ENCODE data around the gene TSPAN13. TPM values are rescaled to one million over a fixed set of nuclear protein-coding genes. Genes with fewer than 3 reads are reported as not detected.

Gene TSPAN13
- total RNA-seq, 1 donor from 2014 or later = 56.0 TPM

DNA sequence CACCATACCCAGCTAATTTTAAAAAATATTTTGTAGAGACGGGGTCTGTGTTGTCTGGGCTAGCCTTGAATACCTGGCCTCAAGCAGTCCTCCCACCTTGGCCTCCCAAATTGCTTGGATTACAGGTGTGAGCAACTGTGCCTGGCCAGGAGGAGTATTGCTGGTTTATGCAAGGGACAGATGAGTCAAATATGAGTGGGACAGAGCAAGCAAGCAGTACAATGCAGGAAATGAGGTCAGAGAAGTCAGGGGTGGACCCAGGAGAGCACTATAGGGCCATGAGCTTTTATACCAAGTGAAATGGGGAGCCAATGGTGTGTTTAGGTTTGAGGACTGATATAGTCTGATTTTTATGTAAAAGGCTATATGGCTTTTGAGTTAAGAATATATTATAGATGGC, 6.3 kb downstream of the TSPAN13 start:
- Histone ChIP-seq H3K27me3 (ENCODE audit: insufficient read depth, low read length) (no peaks in the 10 kb centered on the region), H3K9me3 (ENCODE audit: insufficient read depth, low read depth, low read length) (no peaks in the 10 kb centered on the region), H3K4me2 (ENCODE audit: low read length) (no peak overlapping the region), H4K20me1 (ENCODE audit: insufficient read depth, low read length) (peaks cover 12% of the 10 kb centered on the region), H3K4me3 (ENCODE audit: insufficient read depth, low read depth, low read length) (no peak overlapping the region), H3K9ac (ENCODE audit: low read length) (no peak overlapping the region), H3K79me2 (ENCODE audit: insufficient read depth, low read length) (peaks cover 89% of the 10 kb centered on the region), H2AFZ (ENCODE audit: low read depth, low read length) (no peak overlapping the region), H3K36me3 (ENCODE audit: insufficient read depth, low read length) (no peaks in the 10 kb centered on the region), H3K27ac (ENCODE audit: low read depth, low read length) (no peak overlapping the region), H3K4me1 (ENCODE audit: insufficient read depth, low read length) (peaks cover 4% of the 10 kb centered on the region)
- Mint-ChIP-seq H3K4me3 (ENCODE audit: unreplicated experiment) (no peak overlapping the region), H3K27me3 (ENCODE audit: low read depth, unreplicated experiment) (no peaks in the 10 kb centered on the region), H3K4me1 (ENCODE audit: low read depth, unreplicated experiment) (peaks cover 15% of the 10 kb centered on the region), H3K27ac (ENCODE audit: unreplicated experiment) (no peak overlapping the region), H3K9me3 (ENCODE audit: unreplicated experiment) (no peaks in the 10 kb centered on the region), H3K36me3 (ENCODE audit: low read depth, unreplicated experiment) (peaks cover 10% of the 10 kb centered on the region)
- TF ChIP-seq, protein P1, sequence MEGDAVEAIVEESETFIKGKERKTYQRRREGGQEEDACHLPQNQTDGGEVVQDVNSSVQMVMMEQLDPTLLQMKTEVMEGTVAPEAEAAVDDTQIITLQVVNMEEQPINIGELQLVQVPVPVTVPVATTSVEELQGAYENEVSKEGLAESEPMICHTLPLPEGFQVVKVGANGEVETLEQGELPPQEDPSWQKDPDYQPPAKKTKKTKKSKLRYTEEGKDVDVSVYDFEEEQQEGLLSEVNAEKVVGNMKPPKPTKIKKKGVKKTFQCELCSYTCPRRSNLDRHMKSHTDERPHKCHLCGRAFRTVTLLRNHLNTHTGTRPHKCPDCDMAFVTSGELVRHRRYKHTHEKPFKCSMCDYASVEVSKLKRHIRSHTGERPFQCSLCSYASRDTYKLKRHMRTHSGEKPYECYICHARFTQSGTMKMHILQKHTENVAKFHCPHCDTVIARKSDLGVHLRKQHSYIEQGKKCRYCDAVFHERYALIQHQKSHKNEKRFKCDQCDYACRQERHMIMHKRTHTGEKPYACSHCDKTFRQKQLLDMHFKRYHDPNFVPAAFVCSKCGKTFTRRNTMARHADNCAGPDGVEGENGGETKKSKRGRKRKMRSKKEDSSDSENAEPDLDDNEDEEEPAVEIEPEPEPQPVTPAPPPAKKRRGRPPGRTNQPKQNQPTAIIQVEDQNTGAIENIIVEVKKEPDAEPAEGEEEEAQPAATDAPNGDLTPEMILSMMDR (IDR thresholded peaks at IDR 0.05; ENCODE audit: insufficient read depth, low read depth, low read length) = no peak
- TF ChIP-seq EZH2 (IDR thresholded peaks at IDR 0.05; ENCODE audit: insufficient read depth, low read length) = no peak
- FAIRE-seq = no peak
- no peak for DNase-seq (ENCODE audit: low read depth)

DNA sequence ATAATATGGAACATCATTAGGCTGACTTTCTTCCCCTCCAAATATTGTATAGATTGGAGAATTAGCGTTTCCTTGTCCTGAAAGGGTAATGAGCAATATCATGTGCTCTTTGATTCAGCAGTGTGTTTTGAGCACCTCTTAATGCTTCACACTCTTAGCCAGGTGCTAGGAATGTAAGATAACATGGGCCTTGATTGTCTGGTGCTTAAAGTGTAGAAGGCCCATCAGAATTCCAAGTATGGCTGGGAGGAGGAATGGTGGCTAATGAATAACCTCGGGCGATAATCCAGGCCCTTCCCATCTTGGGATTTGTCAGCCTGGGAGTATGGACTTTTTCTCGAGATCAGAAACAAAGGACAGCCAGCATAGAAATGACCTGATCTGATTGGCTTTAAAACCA, 8.6 kb downstream of the TSPAN13 start:
- Histone ChIP-seq H3K4me2 (ENCODE audit: low read length) (no peak overlapping the region), H3K79me2 (ENCODE audit: insufficient read depth, low read length) (peaks cover 81% of the 10 kb centered on the region), H3K9ac (ENCODE audit: low read length) (no peak overlapping the region), H3K36me3 (ENCODE audit: insufficient read depth, low read length) (no peaks in the 10 kb centered on the region), H4K20me1 (ENCODE audit: insufficient read depth, low read length) (peaks cover 3% of the 10 kb centered on the region), H3K4me3 (ENCODE audit: insufficient read depth, low read depth, low read length) (no peak overlapping the region), H3K9me3 (ENCODE audit: insufficient read depth, low read depth, low read length) (no peaks in the 10 kb centered on the region), H3K27ac (ENCODE audit: low read depth, low read length) (no peak overlapping the region), H2AFZ (ENCODE audit: low read depth, low read length) (no peak overlapping the region), H3K4me1 (ENCODE audit: insufficient read depth, low read length) (no peaks in the 10 kb centered on the region), H3K27me3 (ENCODE audit: insufficient read depth, low read length) (no peaks in the 10 kb centered on the region)
- DNase-seq (ENCODE audit: low read depth) = no peak
- Mint-ChIP-seq H3K36me3 (ENCODE audit: low read depth, unreplicated experiment) (peaks cover 10% of the 10 kb centered on the region), H3K9me3 (ENCODE audit: unreplicated experiment) (no peaks in the 10 kb centered on the region), H3K4me3 (ENCODE audit: unreplicated experiment) (no peak overlapping the region), H3K27ac (ENCODE audit: unreplicated experiment) (no peak overlapping the region), H3K4me1 (ENCODE audit: low read depth, unreplicated experiment) (no peaks in the 10 kb centered on the region), H3K27me3 (ENCODE audit: low read depth, unreplicated experiment) (no peaks in the 10 kb centered on the region)
- no peak for TF ChIP-seq EZH2 (IDR thresholded peaks at IDR 0.05; ENCODE audit: insufficient read depth, low read length)
- TF ChIP-seq, protein P1 (IDR thresholded peaks at IDR 0.05; ENCODE audit: insufficient read depth, low read depth, low read length) = no peak
- no peak for FAIRE-seq

DNA sequence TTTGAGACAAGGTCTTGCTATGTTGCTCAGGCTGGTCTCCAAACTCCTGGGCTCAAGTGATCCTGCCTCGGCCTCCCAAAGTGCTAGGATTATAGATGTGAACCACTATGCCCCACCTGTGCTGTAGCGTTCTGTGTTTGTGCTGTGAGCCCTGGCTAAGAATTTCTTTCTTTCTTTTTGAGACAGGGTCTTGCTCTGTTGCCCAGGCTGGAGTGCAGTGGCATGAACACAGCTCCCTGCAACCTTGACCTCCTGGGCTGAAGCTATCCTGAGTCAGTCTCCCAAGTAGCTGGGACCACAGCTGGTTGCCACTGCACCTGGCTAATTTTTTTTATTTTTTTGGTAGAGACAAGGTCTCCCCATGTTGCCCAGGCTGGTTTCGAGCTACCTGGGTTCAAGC, 11.4 kb downstream of the TSPAN13 start:
- no peaks in the 10 kb centered on the region for H3K4me1 Mint-ChIP-seq (ENCODE audit: low read depth, unreplicated experiment)
- Histone ChIP-seq H3K4me3 (ENCODE audit: insufficient read depth, low read depth, low read length) (no peak overlapping the region), H3K79me2 (ENCODE audit: insufficient read depth, low read length) (peaks cover 68% of the 10 kb centered on the region), H3K4me1 (ENCODE audit: insufficient read depth, low read length) (no peaks in the 10 kb centered on the region), H3K27ac (ENCODE audit: low read depth, low read length) (no peak overlapping the region), H3K9me3 (ENCODE audit: insufficient read depth, low read depth, low read length) (no peaks in the 10 kb centered on the region), H4K20me1 (ENCODE audit: insufficient read depth, low read length) (peaks cover 3% of the 10 kb centered on the region), H3K36me3 (ENCODE audit: insufficient read depth, low read length) (no peaks in the 10 kb centered on the region), H3K9ac (ENCODE audit: low read length) (no peak overlapping the region), H2AFZ (ENCODE audit: low read depth, low read length) (no peak overlapping the region), H3K27me3 (ENCODE audit: insufficient read depth, low read length) (no peaks in the 10 kb centered on the region), H3K4me2 (ENCODE audit: low read length) (no peak overlapping the region)
- H3K27me3 Mint-ChIP-seq (ENCODE audit: low read depth, unreplicated experiment) = no peaks in the 10 kb centered on the region
- DNase-seq (ENCODE audit: low read depth) (no peak), FAIRE-seq (no peak)
- H3K9me3 Mint-ChIP-seq (ENCODE audit: unreplicated experiment) = no peaks in the 10 kb centered on the region
- H3K27ac Mint-ChIP-seq (ENCODE audit: unreplicated experiment) = no peak overlapping the region
- H3K4me3 Mint-ChIP-seq (ENCODE audit: unreplicated experiment) = no peak overlapping the region
- H3K36me3 Mint-ChIP-seq (ENCODE audit: low read depth, unreplicated experiment) = peaks cover 6% of the 10 kb centered on the region
- no peak for TF ChIP-seq EZH2 (IDR thresholded peaks at IDR 0.05; ENCODE audit: insufficient read depth, low read length)
- TF ChIP-seq, protein P1 (IDR thresholded peaks at IDR 0.05; ENCODE audit: insufficient read depth, low read depth, low read length) = no peak
